GM19043 (cell line): ENCODE results near the gene PTTG1IP2.
"Not testable (repeated sequence)": the region's sequence is repeated elsewhere in the genome, so short reads cannot be mapped to it uniquely, and the experiment has no call there.

Experiments
- ATAC-seq: cut with Tn5 transposase; IDR thresholded peaks from one replicate; pipeline ENCODE4 v1.9.1; 2021; ENCODE audit warnings: low read depth; ENCODE audit not compliant: unreplicated experiment

Gene PTTG1IP2

DNA sequence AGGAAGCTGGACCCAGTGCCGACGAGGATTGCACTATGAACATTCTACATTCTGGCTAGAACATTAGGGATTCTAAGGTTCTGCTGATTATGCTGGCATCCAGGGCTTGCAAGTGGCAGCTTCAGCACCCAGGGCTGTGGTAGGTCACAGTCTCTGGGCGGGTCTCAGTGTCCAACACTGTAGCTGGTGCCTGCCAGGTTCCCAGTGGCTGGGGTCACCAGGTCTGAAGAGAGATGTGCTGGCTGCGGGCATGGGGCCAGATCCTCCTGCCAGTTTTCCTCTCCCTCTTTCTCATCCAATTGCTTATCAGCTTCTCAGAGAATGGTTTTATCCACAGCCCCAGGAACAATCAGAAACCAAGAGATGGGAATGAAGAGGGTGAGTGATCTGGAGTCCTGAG is at the start of gene PTTG1IP2:
PTTG1IP2 (plus strand) TSS at position 86 of the 400 bp plus-strand sequence; CDS start at position 234, 148 bp downstream.
- ATAC-seq: no peak

DNA sequence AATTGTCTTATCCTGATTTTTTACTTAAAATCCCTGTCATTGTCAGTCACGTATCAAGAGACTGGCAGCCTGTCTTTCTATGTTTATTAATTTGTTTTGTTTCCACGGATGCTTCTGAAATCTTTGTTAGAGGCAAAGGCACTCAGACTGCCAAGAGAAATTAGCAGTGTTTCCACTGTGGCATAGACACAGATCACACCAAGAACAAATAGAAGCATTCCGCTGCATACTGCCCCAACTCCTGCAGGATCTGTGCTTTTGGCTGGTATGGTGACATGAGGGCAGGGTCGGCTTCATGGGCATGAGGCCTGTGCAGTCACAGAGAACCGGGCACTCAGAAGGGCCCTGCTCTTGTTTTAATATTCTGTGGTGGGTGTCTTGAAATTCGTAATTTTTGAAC is 47.8 kb upstream of the PTTG1IP2 start:
- no peak for ATAC-seq

DNA sequence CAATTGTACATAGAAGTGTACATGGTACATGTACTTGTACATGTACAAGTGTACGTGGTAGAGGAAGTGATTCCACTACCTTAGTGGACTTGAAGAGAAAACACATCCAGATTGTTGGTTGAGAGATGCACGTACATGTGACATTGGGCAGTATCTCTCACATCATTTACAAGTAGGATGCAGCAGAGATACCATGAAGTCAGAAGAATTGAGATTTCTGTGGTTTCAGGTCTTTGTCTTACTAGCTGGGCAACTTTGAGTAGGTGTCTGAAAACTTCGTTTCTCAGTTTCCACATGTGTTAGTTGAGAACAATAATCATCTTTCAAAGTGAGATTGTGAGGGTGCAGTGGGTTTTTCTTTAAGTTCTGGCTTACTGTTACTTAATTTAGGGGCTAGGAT is 44.7 kb upstream of the PTTG1IP2 start:
- ATAC-seq: peak; percentile 90

DNA sequence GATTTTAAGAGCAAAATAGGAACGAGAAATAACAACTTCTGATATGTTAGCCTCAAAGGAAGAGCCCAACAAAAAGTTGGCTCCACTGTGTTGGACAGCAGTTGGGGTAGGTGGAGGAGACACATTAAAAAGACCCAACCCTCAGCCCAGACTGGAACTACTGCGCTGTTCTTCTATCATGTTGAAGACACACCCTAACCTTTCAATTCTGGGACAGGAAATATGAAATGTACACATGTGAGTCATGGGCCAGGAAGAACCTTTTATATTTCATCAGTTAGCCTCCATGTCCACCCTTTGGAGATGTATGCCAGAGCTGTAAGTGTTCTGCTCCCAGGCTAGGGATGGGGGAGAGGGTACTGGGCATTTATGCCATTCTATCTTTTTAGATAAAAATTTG is 44.1 kb upstream of the PTTG1IP2 start:
- no peak for ATAC-seq

DNA sequence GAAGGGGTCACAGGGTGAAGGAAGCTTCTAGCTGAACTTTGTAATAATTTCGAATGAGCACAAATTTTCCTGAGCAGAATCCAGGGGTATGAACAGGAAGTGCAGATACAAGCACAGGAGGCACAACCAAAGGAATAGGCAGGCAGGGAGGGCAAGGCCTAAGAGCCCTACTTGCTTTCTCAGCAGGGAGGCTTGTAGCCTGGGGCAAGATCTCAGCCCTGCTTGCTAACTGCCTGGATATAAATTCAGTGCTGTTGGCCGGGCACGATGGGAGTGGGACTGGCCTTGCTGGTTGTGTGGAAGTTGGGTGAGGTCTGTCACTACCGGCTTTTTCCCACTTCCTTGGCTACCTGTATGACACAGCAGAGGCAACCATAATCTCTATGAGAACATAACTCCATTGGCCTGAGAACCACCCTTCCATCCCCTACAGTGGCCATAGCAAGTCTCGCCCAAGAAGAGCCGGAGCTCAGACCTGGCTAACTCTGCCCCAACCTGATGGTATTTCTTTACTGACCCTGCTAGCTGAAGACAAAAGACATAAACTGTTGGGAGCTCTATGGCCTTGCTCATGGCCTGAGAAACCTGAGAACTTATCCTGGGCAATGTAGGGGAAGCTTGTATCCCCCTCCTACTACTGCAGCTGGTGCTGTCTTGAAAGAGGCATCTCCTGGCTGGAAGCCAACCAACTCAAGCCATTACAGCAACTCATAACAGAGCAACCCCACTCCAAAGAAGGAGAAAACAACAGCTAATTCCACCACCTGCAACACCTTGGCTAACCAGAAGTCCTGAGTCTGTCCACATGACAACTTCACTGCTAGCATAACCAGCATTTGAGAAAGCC is 38.6 kb upstream of the PTTG1IP2 start:
- no peak for ATAC-seq

DNA sequence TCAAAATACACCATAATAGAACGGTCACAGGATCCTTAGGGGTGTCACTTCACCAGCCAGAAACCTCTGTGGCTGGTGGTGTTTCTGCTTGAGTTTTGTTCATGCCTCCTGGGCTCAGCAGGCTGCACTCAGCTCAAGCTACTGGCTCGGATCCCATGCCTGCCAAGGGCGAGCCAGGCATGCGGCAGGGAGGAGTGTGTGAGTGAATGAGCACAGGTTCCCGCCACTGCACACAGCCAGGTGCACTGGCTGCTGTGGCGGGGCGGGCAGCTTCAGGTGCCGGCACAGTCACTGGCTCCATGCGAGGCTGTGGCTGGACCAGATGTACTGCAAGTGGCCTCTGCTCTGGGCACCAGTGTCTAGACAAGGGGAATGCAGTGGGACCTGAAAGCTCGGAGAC is 36.7 kb upstream of the PTTG1IP2 start:
- no peak for ATAC-seq

DNA sequence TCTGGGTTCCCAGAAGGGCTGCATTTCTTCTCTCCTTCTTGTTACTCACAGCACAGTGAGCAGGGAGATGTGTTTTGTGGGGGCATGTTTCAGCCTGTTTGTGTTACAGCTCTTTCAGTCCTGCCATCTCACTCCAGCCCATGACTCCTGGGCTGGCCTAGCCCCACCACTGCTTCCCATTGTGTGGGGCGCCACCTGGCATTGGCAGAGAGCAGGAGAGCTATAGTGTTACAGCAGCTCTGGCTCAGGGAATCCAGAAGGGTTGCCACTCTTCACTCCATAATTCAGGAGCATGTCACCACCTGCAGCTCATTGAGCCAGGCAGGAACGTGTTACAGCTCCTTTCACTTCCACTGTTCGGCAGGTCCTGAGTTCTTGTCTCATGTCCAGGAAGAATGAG is 36.2 kb upstream of the PTTG1IP2 start:
- ATAC-seq: no peak

DNA sequence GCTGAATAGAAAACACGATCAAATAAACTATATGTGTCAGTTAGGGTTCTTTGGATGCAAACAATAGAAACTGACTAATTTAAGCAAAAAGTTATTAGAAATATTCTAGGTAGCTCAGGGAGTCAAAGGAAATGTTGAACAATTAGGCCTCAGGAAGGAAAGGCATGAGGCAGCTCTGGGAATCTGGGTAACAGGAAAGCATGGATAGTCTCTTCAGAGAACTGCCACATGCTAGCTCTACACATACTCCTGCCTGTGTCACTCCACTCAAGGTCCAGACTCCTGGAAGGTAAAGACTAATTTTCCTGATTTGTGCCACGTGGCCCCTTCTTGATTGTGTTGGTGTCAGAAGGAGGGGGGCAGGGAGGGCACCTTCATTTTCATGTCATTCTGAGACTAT is 23.8 kb upstream of the PTTG1IP2 start:
- no peak for ATAC-seq

DNA sequence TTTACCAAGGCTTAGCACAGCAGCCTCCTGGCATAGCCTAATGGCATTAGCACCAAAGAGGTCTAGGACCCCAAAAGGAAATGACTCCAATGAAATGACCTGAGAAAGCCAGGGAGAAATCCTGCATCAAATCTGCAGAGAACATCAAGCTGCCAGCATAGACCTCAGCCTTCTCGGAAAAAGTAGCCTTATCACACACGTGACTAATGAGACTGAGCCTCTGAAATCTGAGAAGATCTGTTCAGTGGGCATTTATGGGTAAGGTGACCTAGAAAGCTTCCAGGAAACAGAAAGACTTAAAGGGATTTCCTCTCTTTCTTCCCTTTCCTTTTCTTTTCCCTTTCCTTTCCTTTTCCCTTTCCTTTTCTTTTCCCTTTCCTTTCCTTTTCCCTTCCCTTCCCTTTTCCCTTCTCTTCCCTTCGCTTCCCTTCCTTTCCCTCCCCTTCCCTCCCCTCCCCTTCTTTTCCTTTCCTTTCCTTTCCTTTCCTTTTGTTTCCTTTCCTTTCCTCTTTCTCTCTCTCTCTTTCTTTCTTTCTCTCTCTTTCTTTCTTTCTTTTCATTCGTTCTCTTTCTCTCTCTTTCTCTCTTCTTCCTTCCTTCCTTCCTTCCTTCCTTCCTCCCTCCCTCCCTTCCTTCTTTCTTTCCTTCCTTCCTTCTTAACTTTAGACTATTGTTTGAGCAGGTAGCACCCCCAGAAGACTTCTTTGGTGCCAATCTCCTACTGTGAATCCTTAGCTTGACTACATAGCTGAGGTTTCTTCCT is 23.1 kb upstream of the PTTG1IP2 start:
- no peak for ATAC-seq

DNA sequence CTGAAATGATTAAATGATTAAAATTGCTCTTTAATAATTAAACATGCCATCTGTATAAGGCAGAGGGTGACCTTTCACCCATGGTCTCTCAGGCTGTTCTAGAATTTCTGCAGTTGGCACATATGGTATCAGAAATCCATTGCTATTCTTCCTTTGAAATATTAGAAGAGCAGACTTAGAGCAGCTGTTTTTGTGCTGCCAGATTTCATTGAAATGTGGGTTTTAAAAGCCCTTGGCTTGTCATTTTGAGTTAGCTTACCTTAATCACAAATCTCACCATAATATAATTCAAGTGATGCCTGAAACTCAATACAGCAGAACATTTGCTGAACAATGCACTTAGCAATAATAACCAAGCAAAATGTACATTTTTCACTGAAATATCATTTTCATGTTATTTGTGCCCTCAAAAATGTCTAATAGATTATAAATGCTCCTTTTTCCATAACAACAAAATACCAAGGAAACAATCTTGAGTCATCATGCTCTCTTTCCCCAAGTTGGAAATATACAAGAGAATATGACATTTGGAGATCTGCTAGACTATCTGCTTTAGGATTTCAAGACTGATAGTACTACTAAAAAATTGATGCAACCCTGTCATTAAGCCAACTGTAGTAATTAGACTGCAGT is 16.1 kb upstream of the PTTG1IP2 start:
- ATAC-seq: no peak

DNA sequence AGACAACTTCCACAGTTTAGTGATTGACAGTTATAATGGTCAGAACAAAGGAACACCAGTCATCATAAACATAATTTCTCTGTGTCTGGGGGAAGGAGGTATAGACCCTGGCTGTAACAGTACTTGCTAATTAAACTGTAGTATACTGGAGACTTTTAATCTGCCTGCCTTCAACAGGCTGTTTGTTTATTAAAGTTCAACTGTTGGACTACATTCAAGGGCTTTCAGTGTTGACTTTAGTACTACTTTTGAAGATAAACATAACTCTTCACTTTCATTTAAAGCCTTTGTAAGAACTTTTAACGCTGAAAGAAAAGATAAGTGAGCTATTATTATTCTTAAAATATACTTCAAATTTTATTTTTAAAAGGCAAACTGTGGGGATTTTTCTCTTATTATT is 15.5 kb upstream of the PTTG1IP2 start:
- ATAC-seq: no peak

DNA sequence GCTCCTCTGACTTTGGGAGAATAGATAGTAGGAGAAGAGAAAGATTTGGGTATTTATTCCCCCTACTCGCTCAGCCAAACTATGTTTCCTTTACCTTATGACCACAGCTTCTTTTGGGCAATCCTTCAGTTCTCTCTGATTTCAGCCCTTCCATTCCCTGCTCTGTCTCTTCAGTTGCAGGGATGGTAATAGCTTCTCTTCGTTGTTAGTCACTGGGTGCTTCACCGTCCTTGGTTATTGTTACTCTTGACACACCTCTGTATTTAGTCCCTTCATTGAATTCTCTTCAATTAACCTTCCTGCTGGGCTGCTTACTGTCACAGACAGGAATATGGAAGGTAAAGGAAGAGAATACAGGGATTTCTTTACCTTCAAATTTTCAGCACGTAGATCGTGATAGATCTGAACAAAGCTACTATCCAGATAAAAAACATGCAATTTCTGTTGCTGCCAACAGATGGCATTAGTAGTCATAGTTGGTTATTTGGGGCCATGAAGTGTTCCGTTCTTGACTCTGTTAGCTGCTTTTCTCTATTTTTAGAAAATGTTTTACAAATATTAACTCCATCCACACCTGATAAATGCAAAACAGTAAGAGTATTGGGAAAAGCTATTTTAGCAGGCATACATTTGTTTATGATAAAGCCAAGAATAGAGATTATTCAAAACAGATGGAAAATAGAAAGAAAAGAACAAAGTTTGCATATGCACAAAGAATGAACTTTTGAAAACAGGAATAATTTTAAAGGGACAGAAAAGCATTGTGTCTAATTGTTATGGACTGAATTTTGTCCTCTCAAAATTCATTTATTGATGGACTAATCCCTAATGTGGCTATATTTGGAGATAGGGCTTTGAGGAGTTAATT is 14.0 kb upstream of the PTTG1IP2 start:
- no peak for ATAC-seq

DNA sequence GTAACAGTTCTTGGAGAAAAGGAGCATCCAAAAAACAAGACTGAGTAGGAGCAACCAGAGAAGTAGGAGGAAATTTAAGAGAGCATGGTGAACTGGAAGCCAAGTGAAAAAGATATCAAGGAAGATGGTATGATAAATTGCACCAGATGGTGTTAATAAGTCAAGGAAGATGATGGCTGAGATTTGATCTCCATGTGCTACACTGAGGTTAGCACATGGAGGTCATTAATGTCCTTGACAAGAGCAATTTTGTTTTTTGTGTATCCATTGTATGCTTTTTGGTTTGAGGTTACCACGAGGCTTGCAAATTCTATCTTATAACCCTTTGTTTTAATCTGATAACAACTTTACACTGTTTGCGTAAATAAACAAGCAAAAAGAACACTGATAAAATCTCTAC is 11.3 kb upstream of the PTTG1IP2 start:
- ATAC-seq: no peak

DNA sequence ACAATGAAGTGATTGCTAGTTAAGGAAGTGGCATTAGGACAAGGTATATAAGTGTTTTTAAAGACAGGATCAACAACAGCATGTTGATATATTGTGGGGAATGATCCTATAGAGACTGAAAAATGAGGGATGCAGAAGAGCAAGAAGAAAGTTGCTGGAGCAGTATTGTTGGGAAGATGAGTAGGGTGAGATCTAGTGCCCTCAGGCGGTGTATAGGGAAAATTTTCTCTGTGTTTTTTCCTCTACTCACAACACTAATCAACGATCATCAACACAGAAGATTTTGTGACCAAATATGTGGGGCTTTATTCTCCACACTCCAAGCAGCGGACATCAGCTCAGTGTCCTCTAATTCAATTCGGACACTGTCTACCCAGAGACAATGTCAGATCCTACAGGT is 9.6 kb upstream of the PTTG1IP2 start:
- ATAC-seq: no peak

DNA sequence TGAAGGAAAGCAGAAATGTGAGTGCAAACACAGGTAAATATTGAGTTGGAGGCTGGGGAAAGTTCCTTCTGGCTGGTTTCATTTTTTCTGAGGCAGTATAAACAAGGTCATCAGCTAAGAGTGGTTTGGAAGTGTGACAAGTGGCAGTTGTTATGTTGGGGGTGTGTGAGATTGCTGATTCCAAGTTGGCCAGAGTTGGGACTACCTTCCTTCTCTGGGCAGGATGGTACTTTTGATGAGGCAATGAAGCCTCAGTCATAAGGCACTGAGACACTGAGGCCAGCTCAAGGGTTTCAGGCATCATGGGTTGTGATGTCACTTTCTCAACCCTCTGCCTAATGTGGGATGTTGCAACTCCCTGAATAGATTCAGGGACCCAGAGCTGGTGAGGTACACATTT is 8.2 kb upstream of the PTTG1IP2 start:
- no peak for ATAC-seq

DNA sequence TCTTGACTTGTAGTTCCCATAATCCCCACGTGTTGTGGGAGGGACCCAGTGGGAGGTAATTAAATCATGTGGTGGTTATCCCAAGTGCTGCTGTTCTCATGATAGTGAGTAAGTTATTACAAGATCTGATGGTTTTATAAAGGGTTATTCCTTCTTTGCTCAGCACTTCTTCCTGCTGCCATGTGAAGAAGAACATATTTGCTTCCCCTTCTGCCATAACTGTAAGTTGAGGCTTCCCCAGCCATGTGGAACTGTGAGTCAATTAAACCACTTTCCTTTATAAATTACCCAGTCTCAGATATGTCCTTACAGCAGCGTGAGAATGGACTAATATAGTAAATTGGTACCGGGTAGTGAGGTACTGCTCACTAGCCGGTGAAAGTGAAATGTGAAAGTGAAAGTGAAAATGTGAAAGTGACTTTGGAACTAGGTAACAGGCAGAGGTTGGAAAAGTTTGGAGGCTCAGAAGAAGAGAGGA is 6.2 kb upstream of the PTTG1IP2 start:
- not testable (repeated sequence) for ATAC-seq

DNA sequence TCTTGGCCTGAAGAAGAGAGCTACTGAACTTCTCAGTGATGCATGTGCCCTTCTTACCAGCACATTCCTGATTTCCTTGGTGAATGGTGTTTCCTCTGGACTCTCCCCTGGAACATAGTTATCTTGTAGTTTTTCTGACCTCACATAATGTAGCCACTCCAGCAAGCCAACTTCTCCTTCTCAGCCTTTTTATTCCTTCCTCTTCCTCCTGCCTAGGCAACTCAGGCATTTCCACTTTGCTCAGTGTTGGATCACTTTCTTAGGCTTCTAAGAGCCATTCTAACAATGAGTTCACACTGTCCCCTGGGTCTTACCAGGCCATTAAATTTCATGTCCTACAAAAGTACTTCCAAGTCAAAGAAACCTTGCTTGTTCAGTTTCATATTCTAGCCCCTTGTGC is 3.6 kb upstream of the PTTG1IP2 start:
- ATAC-seq: no peak

DNA sequence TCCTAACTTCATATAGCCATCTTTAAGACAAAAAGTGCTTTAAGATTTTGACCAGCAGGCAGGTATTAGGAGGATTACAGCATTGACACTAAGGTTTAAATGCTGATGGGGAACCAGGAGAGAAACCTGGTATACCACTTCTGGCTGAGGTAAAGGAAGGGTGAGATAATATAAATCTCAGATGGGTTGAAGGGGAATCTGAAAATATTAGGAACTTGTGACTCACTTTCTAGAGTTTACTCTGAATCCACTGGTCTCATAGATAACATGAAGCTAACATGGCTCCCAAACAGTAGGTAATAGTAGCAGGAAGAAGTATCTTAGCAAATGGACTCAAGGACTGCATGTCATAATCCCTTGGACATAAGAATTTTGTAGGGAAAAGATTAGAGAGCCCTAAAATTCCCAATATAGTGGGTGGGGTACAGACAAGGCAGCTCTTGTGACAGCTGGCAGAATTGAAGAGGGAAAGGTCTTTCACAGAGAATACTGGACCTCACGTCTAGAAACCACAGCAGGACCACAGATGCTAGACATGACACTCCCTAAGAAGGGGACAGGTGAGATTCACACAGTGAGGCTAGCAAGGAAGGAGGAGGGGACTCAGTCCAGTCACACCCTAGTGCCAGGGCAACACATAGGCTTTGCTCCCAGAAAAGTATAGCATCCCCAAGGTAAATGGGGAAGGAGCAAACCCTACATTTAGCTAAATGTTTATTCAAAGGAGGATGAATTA is 3.5 kb downstream of the PTTG1IP2 start:
- no peak for ATAC-seq

DNA sequence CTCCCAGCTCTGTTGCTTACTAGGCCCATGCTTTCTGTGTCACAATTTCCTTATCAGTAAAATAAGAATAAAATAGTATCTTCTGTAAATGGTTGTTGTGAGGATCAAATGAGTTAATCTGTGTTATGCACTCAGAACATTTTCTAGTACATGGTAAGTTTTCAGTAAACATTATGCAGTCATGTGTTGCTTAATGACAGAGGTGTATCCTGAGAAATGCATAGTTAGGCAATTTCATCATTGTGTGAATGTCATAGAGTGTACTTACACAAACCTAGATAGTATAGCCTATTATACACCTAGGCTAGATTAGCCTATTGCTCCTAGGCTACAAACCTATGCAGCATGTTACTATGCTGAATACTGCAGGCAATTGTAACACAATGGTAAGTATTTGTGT is 4.4 kb downstream of the PTTG1IP2 start:
- no peak for ATAC-seq
